HCT116 (cell line): ENCODE results near the gene ZNF785. TPM values are rescaled to one million over a fixed set of nuclear protein-coding genes. Genes with fewer than 3 reads are reported as not detected.

Source experiments
- ATAC-seq: fragments of 200-7000 bp; cut with Tn5 transposase; 2 replicates; pipeline ENCODE4 v1.9.1; 2020; ENCODE audit warnings: mild to moderate bottlenecking, moderate library complexity
- BruUV-seq: library from RNA; stranded (reverse); fragments of 400-500 nt; replicated peaks from 2 replicates; lab custom pipeline; 2021; lab: Mats Ljungman, UMichigan
- CTCF ChIA-PET: fragments of 300-600 bp; sonication (Branson Sonifier 250); formaldehyde crosslinking; loops from one replicate; lab custom pipeline; 2021; ENCODE audit warnings: antibody characterized with exemption; lab: Charles Lee
- POLR2A ChIA-PET: fragments of 300-600, 350-600 bp; sonication (Branson Sonifier 250); formaldehyde crosslinking; loops from one replicate; lab custom pipeline; 2021; ENCODE audit warnings: antibody characterized with exemption; lab: Charles Lee
- RAD21 ChIA-PET, 2 experiments: fragments of 300-600 bp; sonication (Branson Sonifier 250); formaldehyde crosslinking; loops; one replicate each; lab custom pipeline; 2023; ENCODE audit warnings: low total read pairs in 2 of 2; ENCODE audit not compliant: uncharacterized antibody in 2 of 2, unreplicated experiment in 2 of 2, low non-redundant PET in 1 of 2; lab: Charles Lee
- DNase-seq: peaks from one replicate; pipeline ENCODE4 v3.0.0-alpha.2; 2010; ENCODE audit warnings: low read depth, low spot score
- H2AFZ ChIP-seq: fragments of 200-600 bp; shearing (Covaris generic), sonication (generic); 2 replicates; pipeline ENCODE4 v1.6.1; 2017; ENCODE audit warnings: low read depth, mixed run types, mixed read lengths, antibody characterized with exemption, low read length; ENCODE audit not compliant: poor library complexity, severe bottlenecking
- H3K27ac ChIP-seq: 2 replicates; pipeline ENCODE4 v1.5.1; 2012; ENCODE audit warnings: low read depth, low read length
- H3K27me3 ChIP-seq: fragments of 200-600 bp; sonication (generic); 2 replicates; pipeline ENCODE4 v1.6.1; 2016; ENCODE audit warnings: mixed run types, low read length, mixed read lengths; ENCODE audit not compliant: insufficient read depth
- H3K36me3 ChIP-seq, 2 experiments: fragments of 200-500 bp in 1 of 2; fragments of 200-600 bp in 1 of 2; sonication (Bioruptor generic) in 1 of 2; sonication (generic) in 1 of 2; 2 replicates each; pipeline versions ENCODE4 v1.5.1 to v1.6.1; 2014 to 2016; ENCODE audit warnings: low read length in 2 of 2, inconsistent platforms in 1 of 2, mixed read lengths in 1 of 2, mixed run types in 1 of 2; ENCODE audit not compliant: insufficient read depth in 2 of 2, control insufficient read depth in 1 of 2
- H3K4me1 ChIP-seq, 2 experiments: fragments of 200-600 bp in 1 of 2; sonication (generic) in 1 of 2; 2 replicates each; pipeline versions ENCODE4 v1.5.1 to v1.6.1; 2012 to 2017; ENCODE audit warnings: low read length in 2 of 2, inconsistent platforms in 1 of 2, mild to moderate bottlenecking in 1 of 2, mixed read lengths in 1 of 2, mixed run types in 1 of 2, moderate library complexity in 1 of 2; ENCODE audit not compliant: insufficient read depth in 2 of 2, control insufficient read depth in 1 of 2
- H3K4me2 ChIP-seq: fragments of 200-600 bp; sonication (generic); 2 replicates; pipeline ENCODE4 v1.6.1; 2017; ENCODE audit warnings: mixed run types, low read length, mixed read lengths
- H3K4me3 ChIP-seq, 2 experiments: fragments of 200-600 bp in 1 of 2; sonication (generic) in 1 of 2; replicated peaks in 1 of 2; 2 replicates each; pipeline ENCODE4 v1.5.1; 2011 to 2016; ENCODE audit warnings: low read length in 2 of 2, control low read depth in 1 of 2, low read depth in 1 of 2, mild to moderate bottlenecking in 1 of 2, mixed read lengths in 1 of 2, mixed run types in 1 of 2
- H3K79me2 ChIP-seq: fragments of 200-600 bp; sonication (generic); 2 replicates; pipeline ENCODE4 v1.6.1; 2017; ENCODE audit warnings: mild to moderate bottlenecking, mixed run types, low read length, moderate library complexity, mixed read lengths; ENCODE audit not compliant: insufficient read depth
- H3K9ac ChIP-seq: fragments of 200-600 bp; sonication (generic); 2 replicates; pipeline ENCODE4 v1.6.1; 2016; ENCODE audit warnings: low read length, mixed read lengths
- H3K9me2 ChIP-seq: fragments of 200-600 bp; sonication (generic), shearing (Covaris generic); 2 replicates; pipeline ENCODE4 v1.6.1; 2017; ENCODE audit warnings: mixed run types, mild to moderate bottlenecking, moderate library complexity; ENCODE audit not compliant: insufficient read depth
- H3K9me3 ChIP-seq, 2 experiments: fragments of 200-500 bp in 1 of 2; fragments of 200-600 bp in 1 of 2; sonication (Bioruptor generic) in 1 of 2; sonication (generic) in 1 of 2; 2 replicates each; pipeline ENCODE4 v1.6.1; 2014 to 2017; ENCODE audit warnings: low read length in 2 of 2, mixed read lengths in 2 of 2, inconsistent platforms in 1 of 2, low read depth in 1 of 2, mild to moderate bottlenecking in 1 of 2, mixed run types in 1 of 2, moderate library complexity in 1 of 2; ENCODE audit not compliant: control insufficient read depth in 1 of 2, insufficient read depth in 1 of 2
- H4K20me1 ChIP-seq: fragments of 200-600 bp; sonication (generic), shearing (Covaris generic); 2 replicates; pipeline ENCODE4 v1.6.1; 2017; ENCODE audit warnings: mixed run types, mild to moderate bottlenecking, moderate library complexity; ENCODE audit not compliant: insufficient read depth
- ATF3 ChIP-seq: IDR thresholded peaks from 2 replicates; pipeline ENCODE4 v1.6.1; 2012
- EGR1 ChIP-seq: IDR thresholded peaks from 2 replicates; pipeline ENCODE4 v1.6.1; 2012; ENCODE audit warnings: low read depth
- ELF1 ChIP-seq: IDR thresholded peaks from 2 replicates; pipeline ENCODE4 v1.6.1; 2012; ENCODE audit warnings: low read depth, borderline replicate concordance
- EZH2 ChIP-seq: fragments of 200-600 bp; sonication (generic); IDR thresholded peaks from 2 replicates; pipeline ENCODE4 v1.6.1; 2017; ENCODE audit warnings: antibody characterized with exemption, mixed run types
- EZH2phosphoT487 ChIP-seq: fragments of 200-600 bp; IDR thresholded peaks from 2 replicates; pipeline ENCODE4 v1.6.1; 2018; ENCODE audit warnings: antibody characterized with exemption, borderline replicate concordance
- JUND ChIP-seq: IDR thresholded peaks from 2 replicates; pipeline ENCODE4 v1.6.1; 2012
- POLR2A ChIP-seq: IDR thresholded peaks from 2 replicates; pipeline ENCODE4 v1.7.0; 2011; ENCODE audit warnings: borderline replicate concordance; ENCODE audit not compliant: insufficient read depth, insufficient read length; ENCODE audit errors: extremely low read depth
- POLR2AphosphoS5 ChIP-seq: IDR thresholded peaks from 2 replicates; pipeline ENCODE4 v1.6.1; 2011; ENCODE audit warnings: mild to moderate bottlenecking, low read depth, low read length, moderate library complexity
- SIN3A ChIP-seq: IDR thresholded peaks from 2 replicates; pipeline ENCODE4 v1.6.1; 2012; ENCODE audit warnings: low read depth
- SRF ChIP-seq: IDR thresholded peaks from 2 replicates; pipeline ENCODE4 v1.6.1; 2012; ENCODE audit warnings: low read depth
- ZFX ChIP-seq: fragments of 450-650 bp; IDR thresholded peaks from 2 replicates; pipeline ENCODE4 v1.6.1; 2017
- intact Hi-C: fragments of 100-400 bp; cut with micrococcal nuclease; formaldehyde crosslinking; loops from 2 replicates; pipeline ENCODE4 v1.10.0; 2022
- total RNA-seq: library from RNA; stranded (reverse); gene quantifications from one replicate; pipeline ENCODE4 v1.2.1, GENCODE V29; 2021; ENCODE audit not compliant: unreplicated experiment
- TF ChIP-seq, protein P1 (sequence below): IDR thresholded peaks from 2 replicates; pipeline ENCODE4 v1.6.1; 2012; ENCODE audit warnings: low read depth
- TF ChIP-seq, protein P2 (sequence below), 3 experiments: fragments of 200-600 bp in 1 of 3; sonication (generic) in 1 of 3; IDR thresholded peaks in 2 of 3; conservative IDR thresholded peaks in 1 of 3; 2 replicates each; pipeline ENCODE4 v1.5.1; 2012 to 2017; ENCODE audit warnings: low read depth in 2 of 3, low read length in 2 of 3, antibody characterized with exemption in 1 of 3, borderline replicate concordance in 1 of 3, control low read depth in 1 of 3, mild to moderate bottlenecking in 1 of 3, mixed read lengths in 1 of 3, mixed run types in 1 of 3, moderate library complexity in 1 of 3; ENCODE audit not compliant: insufficient read depth in 1 of 3
- TF ChIP-seq, protein P3 (sequence below): IDR thresholded peaks from 2 replicates; pipeline ENCODE4 v1.6.1; 2012

The ZNF785 gene
- total RNA-seq, 1 experiment from 2014 or later = 0.15 TPM

GRCh38 chr16:30582611-30583340 lies 2.7 kb downstream of the ZNF785 start:
- H3K27ac ChIP-seq = no peak overlapping the region
- no peak overlapping the region for H2AFZ ChIP-seq
- ChIA-PET POLR2A (no interaction called here), CTCF (no interaction called here), RAD21 (no interaction called here)
- no TSS peak for BruUV-seq
- H3K4me1 ChIP-seq = peaks cover 0 to 6% of the 10 kb centered on the region in 2 experiments; a peak in 2 of 4 replicates
- H3K9ac ChIP-seq = no peak overlapping the region
- no peaks in the 10 kb centered on the region for H3K9me3 ChIP-seq
- DNase-seq (no peak), ATAC-seq (no peak)
- intact Hi-C loops = no loop called here
- no peaks in the 10 kb centered on the region for H3K9me2 ChIP-seq
- no peak overlapping the region for H3K4me2 ChIP-seq
- H3K36me3 ChIP-seq = no peaks in the 10 kb centered on the region
- H3K79me2 ChIP-seq = no peaks in the 10 kb centered on the region
- no peak overlapping the region for H3K4me3 ChIP-seq
- TF ChIP-seq SIN3A = no peak
- no peak for TF ChIP-seq ELF1
- TF ChIP-seq ZFX = no peak
- no peak for TF ChIP-seq POLR2A
- TF ChIP-seq, protein P1, sequence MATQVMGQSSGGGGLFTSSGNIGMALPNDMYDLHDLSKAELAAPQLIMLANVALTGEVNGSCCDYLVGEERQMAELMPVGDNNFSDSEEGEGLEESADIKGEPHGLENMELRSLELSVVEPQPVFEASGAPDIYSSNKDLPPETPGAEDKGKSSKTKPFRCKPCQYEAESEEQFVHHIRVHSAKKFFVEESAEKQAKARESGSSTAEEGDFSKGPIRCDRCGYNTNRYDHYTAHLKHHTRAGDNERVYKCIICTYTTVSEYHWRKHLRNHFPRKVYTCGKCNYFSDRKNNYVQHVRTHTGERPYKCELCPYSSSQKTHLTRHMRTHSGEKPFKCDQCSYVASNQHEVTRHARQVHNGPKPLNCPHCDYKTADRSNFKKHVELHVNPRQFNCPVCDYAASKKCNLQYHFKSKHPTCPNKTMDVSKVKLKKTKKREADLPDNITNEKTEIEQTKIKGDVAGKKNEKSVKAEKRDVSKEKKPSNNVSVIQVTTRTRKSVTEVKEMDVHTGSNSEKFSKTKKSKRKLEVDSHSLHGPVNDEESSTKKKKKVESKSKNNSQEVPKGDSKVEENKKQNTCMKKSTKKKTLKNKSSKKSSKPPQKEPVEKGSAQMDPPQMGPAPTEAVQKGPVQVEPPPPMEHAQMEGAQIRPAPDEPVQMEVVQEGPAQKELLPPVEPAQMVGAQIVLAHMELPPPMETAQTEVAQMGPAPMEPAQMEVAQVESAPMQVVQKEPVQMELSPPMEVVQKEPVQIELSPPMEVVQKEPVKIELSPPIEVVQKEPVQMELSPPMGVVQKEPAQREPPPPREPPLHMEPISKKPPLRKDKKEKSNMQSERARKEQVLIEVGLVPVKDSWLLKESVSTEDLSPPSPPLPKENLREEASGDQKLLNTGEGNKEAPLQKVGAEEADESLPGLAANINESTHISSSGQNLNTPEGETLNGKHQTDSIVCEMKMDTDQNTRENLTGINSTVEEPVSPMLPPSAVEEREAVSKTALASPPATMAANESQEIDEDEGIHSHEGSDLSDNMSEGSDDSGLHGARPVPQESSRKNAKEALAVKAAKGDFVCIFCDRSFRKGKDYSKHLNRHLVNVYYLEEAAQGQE = no peak
- no peak for TF ChIP-seq EZH2
- TF ChIP-seq JUND = no peak
- TF ChIP-seq ATF3 = no peak
- no peak for TF ChIP-seq EZH2phosphoT487
- TF ChIP-seq EGR1 = no peak
- TF ChIP-seq, protein P2, sequence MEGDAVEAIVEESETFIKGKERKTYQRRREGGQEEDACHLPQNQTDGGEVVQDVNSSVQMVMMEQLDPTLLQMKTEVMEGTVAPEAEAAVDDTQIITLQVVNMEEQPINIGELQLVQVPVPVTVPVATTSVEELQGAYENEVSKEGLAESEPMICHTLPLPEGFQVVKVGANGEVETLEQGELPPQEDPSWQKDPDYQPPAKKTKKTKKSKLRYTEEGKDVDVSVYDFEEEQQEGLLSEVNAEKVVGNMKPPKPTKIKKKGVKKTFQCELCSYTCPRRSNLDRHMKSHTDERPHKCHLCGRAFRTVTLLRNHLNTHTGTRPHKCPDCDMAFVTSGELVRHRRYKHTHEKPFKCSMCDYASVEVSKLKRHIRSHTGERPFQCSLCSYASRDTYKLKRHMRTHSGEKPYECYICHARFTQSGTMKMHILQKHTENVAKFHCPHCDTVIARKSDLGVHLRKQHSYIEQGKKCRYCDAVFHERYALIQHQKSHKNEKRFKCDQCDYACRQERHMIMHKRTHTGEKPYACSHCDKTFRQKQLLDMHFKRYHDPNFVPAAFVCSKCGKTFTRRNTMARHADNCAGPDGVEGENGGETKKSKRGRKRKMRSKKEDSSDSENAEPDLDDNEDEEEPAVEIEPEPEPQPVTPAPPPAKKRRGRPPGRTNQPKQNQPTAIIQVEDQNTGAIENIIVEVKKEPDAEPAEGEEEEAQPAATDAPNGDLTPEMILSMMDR (IDR thresholded peaks at IDR 0.05 in 2 of 3, conservative IDR thresholded peaks at IDR 0.05 in 1 of 3; ENCODE audit: borderline replicate concordance in 1 of 3, insufficient read depth in 1 of 3, low read depth in 2 of 3, low read length in 2 of 3) = no peak
- no peak for TF ChIP-seq POLR2AphosphoS5
- TF ChIP-seq SRF = no peak
- TF ChIP-seq, protein P3, sequence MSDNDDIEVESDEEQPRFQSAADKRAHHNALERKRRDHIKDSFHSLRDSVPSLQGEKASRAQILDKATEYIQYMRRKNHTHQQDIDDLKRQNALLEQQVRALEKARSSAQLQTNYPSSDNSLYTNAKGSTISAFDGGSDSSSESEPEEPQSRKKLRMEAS = no peak
- no peaks in the 10 kb centered on the region for H3K27me3 ChIP-seq
- H4K20me1 ChIP-seq = no peaks in the 10 kb centered on the region
